Mucosa of descending colon (tissue), 3 donors: ENCODE measurements around the gene PRMT5. TPM values are rescaled to one million over a fixed set of nuclear protein-coding genes. Genes with fewer than 3 reads are reported as not detected.

Experiments
- ATAC-seq: fragments of 200-7000 bp; cut with Tn5 transposase; one replicate; pipeline ENCODE4 v1.9.1; 2020; ENCODE audit warnings: mild to moderate bottlenecking, moderate library complexity
- DNase-seq, 3 donors: peaks; one replicate each; pipeline ENCODE4 v3.0.0-alpha.2; 2020
- H3K36me3 ChIP-seq: fragments of 200-600 bp; one replicate; pipeline ENCODE4 v1.8.0; 2021; ENCODE audit warnings: low read depth, mild to moderate bottlenecking
- H3K4me1 ChIP-seq: fragments of 200-600 bp; one replicate; pipeline ENCODE4 v1.8.0; 2021; ENCODE audit warnings: low read depth, mild to moderate bottlenecking
- H3K4me3 ChIP-seq: fragments of 200-600 bp; one replicate; pipeline ENCODE4 v1.8.0; 2021; ENCODE audit warnings: mild to moderate bottlenecking
- H3K9me3 ChIP-seq: fragments of 200-600 bp; one replicate; pipeline ENCODE4 v1.8.0; 2021; ENCODE audit warnings: mild to moderate bottlenecking
- intact Hi-C, 2 donors: fragments of 100-400 bp; cut with DNase I in 1 of 2; cut with micrococcal nuclease in 1 of 2; formaldehyde crosslinking; loops; one replicate each; pipeline versions ENCODE4 v1.11.0 to v1.11.1; 2022; cut with DNase I, micrococcal nuclease
- total RNA-seq, 3 donors: library from RNA; stranded (reverse); fragmentation: NEBNext Ultra II Directional in 2 of 3; extraction: Animal tissue kit (Norgen Biotek cat#: 25700) in 2 of 3; gene quantifications; one replicate each; pipeline versions ENCODE4 v1.2.1 to v1.2.4, GENCODE V29; 2021 to 2023
- TF ChIP-seq, protein P1 (sequence below): fragments of 200-600 bp; IDR thresholded peaks from one replicate; pipeline ENCODE4 v1.8.0; 2022; ENCODE audit warnings: antibody characterized with exemption, mild to moderate bottlenecking
- donor health status: DM: no; HTN: no; CAD: no; lungs with moderate emphysema.
- donor health status: DM: no; HTN: no; CAD: no.
- donor health status: DM: no; HTN: yes; CAD: no.

PRMT5 gene
- total RNA-seq, 3 donors from 2014 or later = 47.7 to 55.1 (median 50.2) TPM

DNA sequence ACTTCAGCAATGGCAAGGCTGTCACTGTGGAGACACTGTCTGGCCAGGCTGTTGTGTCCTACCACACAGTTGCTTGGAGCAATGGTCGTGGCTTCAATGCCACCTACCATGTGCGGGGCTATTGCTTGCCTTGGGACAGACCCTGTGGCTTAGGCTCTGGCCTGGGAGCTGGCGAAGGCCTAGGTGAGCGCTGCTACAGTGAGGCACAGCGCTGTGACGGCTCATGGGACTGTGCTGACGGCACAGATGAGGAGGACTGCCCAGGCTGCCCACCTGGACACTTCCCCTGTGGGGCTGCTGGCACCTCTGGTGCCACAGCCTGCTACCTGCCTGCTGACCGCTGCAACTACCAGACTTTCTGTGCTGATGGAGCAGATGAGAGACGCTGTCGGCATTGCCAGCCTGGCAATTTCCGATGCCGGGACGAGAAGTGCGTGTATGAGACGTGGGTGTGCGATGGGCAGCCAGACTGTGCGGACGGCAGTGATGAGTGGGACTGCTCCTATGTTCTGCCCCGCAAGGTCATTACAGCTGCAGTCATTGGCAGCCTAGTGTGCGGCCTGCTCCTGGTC is 53.3 kb downstream of the PRMT5 start:
- Histone ChIP-seq H3K9me3 (no peaks in the 10 kb centered on the region), H3K4me3 (no peak overlapping the region), H3K36me3 (peaks cover 28% of the 10 kb centered on the region), H3K4me1 (peaks cover 15% of the 10 kb centered on the region)
- TF ChIP-seq, protein P1, sequence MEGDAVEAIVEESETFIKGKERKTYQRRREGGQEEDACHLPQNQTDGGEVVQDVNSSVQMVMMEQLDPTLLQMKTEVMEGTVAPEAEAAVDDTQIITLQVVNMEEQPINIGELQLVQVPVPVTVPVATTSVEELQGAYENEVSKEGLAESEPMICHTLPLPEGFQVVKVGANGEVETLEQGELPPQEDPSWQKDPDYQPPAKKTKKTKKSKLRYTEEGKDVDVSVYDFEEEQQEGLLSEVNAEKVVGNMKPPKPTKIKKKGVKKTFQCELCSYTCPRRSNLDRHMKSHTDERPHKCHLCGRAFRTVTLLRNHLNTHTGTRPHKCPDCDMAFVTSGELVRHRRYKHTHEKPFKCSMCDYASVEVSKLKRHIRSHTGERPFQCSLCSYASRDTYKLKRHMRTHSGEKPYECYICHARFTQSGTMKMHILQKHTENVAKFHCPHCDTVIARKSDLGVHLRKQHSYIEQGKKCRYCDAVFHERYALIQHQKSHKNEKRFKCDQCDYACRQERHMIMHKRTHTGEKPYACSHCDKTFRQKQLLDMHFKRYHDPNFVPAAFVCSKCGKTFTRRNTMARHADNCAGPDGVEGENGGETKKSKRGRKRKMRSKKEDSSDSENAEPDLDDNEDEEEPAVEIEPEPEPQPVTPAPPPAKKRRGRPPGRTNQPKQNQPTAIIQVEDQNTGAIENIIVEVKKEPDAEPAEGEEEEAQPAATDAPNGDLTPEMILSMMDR = no peak
- ATAC-seq (no peak), DNase-seq (no peak)
- intact Hi-C loops = no loop called here

DNA sequence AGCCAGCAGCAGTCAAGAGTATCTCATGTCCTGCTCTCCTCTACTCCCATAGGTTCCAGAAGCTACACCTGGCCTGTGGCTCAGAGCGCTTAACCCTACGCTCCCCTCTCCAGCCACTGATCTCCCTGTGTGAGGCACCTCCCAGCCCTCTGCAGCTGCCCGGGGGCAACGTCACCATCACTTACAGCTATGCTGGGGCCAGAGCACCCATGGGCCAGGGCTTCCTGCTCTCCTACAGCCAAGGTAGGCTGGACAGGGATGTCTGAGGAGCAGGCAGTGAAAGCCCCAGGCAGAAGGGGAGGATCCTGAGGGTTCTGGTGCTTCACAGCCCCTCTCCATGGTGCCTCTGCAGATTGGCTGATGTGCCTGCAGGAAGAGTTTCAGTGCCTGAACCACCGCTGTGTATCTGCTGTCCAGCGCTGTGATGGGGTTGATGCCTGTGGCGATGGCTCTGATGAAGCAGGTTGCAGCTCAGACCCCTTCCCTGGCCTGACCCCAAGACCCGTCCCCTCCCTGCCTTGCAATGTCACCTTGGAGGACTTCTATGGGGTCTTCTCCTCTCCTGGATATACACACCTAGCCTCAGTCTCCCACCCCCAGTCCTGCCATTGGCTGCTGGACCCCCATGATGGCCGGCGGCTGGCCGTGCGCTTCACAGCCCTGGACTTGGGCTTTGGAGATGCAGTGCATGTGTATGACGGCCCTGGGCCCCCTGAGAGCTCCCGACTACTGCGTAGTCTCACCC is 54.0 kb downstream of the PRMT5 start:
- Histone ChIP-seq H3K9me3 (no peaks in the 10 kb centered on the region), H3K4me1 (peaks cover 21% of the 10 kb centered on the region), H3K36me3 (peaks cover 28% of the 10 kb centered on the region), H3K4me3 (no peak overlapping the region)
- ATAC-seq (no peak), DNase-seq (no peak)
- intact Hi-C loops = no loop called here
- TF ChIP-seq, protein P1 = no peak

DNA sequence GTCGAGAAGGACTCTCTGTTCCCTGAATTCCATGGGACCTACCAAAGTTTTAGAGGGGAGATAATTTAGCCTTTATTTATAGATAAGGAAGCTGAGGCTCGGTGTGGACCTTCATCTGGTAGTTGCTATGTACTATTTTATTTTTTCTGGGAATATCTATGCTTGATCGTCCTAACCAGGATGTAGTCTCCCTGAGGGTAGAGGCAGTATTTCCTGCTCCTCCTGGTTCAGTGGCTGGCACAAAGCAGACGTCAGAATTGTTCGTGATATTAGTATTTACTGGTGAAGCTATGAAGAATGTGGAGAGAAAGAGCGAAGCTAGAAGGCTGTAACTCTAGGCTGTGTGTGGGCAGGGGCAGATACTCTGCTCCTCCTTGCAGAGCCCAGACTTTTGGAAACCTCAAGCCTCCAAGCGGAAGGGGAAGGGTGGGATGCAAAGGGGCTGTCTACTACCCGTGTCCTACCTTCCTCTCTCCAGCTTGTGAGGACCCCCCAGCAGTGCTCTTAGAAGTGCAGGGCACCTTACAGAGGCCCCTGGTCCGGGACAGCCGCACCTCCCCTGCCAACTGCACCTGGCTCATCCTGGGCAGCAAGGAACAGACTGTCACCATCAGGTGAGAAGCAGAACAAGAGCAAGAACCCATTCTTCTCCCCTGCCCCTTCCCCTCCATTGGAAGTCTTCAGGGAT is 56.2 kb downstream of the PRMT5 start:
- Histone ChIP-seq H3K4me1 (peaks cover 26% of the 10 kb centered on the region), H3K9me3 (no peaks in the 10 kb centered on the region), H3K36me3 (peaks cover 24% of the 10 kb centered on the region), H3K4me3 (peak overlapping the region; percentile 98)
- TF ChIP-seq, protein P1 = no peak
- intact Hi-C loops = no loop called here
- DNase-seq = no peak
- ATAC-seq = no peak

DNA sequence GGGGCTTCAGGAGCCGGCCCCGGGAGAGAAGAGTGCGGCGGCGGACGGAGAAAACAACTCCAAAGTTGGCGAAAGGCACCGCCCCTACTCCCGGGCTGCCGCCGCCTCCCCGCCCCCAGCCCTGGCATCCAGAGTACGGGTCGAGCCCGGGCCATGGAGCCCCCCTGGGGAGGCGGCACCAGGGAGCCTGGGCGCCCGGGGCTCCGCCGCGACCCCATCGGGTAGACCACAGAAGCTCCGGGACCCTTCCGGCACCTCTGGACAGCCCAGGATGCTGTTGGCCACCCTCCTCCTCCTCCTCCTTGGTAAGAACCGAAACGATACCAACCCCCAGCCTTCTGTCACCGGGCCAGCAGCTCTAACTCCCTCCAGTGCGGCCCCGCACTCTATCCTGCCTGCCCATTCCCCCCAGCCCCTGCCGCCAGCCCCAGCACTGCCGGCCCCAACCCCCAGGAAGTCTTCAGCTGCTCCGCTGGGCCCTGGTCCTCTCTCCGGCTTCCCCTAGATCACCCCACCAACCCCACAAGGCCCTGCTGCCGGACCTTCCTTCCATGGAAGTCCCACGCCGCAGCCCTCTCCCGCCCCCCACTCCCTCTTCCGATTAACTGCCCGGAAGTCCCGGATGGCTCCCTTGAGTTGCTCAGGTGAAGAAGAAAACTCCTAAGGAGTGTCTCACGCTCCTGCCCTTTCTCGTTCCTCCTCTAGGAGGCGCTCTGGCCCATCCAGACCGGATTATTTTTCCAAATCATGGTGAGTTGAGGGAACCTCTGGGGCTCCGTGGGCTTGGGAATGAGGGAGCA is 56.9 kb downstream of the PRMT5 start:
- Histone ChIP-seq H3K9me3 (no peaks in the 10 kb centered on the region), H3K4me1 (peaks cover 26% of the 10 kb centered on the region), H3K36me3 (peaks cover 20% of the 10 kb centered on the region), H3K4me3 (peak overlapping the region; percentile 98)
- ATAC-seq (peak; percentile 66), DNase-seq (peak; percentile 82 to 93 (median 90))
- TF ChIP-seq, protein P1 = peak; percentile 83
- intact Hi-C loops = no loop called here

DNA sequence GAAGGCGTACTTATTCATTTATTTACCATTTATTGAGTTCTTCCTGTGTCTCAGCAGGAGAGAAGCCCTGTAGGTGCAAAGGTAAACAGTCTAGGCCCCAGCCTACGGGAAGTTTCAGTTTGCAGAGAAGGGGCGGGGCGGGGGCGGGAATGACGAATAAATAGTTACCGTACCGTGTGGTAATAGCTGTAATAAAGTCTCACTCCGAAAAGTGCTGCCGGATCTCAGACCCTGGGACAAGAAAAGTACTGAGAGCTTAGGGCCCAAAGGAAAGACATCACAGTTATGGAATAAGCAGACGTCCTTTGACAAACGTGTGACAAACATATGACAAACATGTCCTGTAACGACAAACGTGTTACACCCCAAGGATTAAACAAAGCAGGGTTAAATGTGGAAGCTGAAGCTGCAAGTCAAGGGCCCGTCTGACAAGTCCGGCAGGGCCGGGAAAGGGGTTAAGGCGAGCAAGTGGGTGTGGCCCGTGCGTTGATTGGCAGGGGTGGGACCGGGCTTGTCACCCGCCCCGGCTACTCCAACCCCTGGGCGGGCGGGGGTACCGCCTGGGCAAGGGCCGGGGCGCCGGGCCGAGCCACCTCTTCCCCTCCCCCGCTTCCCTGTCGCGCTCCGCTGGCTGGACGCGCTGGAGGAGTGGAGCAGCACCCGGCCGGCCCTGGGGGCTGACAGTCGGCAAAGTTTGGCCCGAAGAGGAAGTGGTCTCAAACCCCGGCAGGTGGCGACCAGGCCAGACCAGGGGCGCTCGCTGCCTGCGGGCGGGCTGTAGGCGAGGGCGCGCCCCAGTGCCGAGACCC is 57.7 kb downstream of the PRMT5 start, which contains the start of gene LRP10:
TSS of gene LRP10 (plus strand) at position 517 of the 809 bp plus-strand sequence. CDS start 564 bp downstream, outside the sequence.
- TF ChIP-seq, protein P1 = no peak
- Histone ChIP-seq H3K36me3 (peaks cover 12% of the 10 kb centered on the region), H3K9me3 (no peaks in the 10 kb centered on the region), H3K4me1 (peaks cover 26% of the 10 kb centered on the region), H3K4me3 (peak within 1 kb of the TSS; percentile 98)
- ATAC-seq (peak; percentile 91), DNase-seq (peak; percentile 95 to 97 (median 96))
- intact Hi-C loops = no loop called here
